Stimulated activated CD4-positive, alpha-beta T cell treated with anti-CD3 and anti-CD28 coated beads, Interleukin-2, amount 100 ng/mL, for 24 hours (primary cell): ENCODE data around the gene SCFD1.
"Not testable (repeated sequence)": the region's sequence is repeated elsewhere in the genome, so short reads cannot be mapped to it uniquely, and the experiment has no call there.

Source experiments
- DNase-seq, 2 donors: peaks; one replicate each; pipeline ENCODE4 v3.0.0-alpha.2; 2020

Gene SCFD1

DNA sequence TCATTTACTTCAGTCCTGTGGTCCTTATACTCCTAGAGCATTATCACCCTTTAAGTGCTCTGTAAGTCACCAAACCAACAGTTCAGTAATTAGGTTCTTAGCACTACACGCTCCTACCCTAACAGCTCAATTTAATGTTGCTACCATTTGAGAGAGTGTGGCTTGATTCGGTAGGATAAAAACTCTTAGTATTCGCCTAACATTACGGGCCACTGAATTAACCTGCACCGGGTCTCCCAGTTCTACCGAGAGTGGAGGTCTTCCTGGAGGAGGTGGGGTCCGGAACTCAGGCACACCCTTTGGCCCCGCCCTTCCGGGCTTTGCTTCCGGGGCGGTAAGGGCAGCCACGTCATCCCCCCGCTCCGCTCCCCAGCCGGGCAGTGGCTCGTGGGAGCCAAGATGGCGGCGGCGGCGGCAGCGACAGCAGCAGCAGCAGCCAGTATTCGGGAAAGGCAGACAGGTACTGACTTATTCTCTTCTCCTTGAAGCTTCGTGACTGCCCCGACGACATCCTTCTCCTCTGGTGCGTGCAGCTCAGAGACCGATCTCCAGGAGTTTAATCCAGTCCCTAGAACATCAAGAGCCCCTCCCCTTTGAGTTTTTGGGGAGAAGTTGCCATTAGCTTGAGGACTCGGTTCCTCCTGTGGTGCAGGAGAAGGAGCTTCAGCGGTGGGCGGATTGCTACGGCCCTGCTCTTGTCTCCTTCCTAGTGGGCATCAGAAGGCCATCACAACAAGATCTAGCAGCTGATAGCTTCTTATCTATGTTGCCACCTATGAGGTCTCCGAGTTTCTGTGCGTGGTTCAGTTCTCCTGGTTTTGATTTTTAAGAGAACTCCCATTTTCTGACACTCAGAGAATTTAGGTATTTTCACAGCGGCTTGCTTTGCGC, at the start of gene SCFD1:
Gene SCFD1, plus strand, starts transcription at position 380 of the 891 bp plus-strand sequence. Its CDS starts 20 bp downstream, at position 400.
- peak; percentile 94 for DNase-seq

GRCh38 chr14:30572771-30573170, 49.3 kb upstream of the SCFD1 start:
- no peak for DNase-seq

GRCh38 chr14:30573226-30573814, 48.8 kb upstream of the SCFD1 start:
- no peak for DNase-seq

- DNase-seq: no peak
Observed at GRCh38 chr14:30573966-30574365, 48.2 kb upstream of the SCFD1 start.

- DNase-seq: not testable (repeated sequence)
Observed at GRCh38 chr14:30574777-30575176, 47.3 kb upstream of the SCFD1 start.

- DNase-seq: not testable (repeated sequence)
Observed at GRCh38 chr14:30576333-30576732, 45.8 kb upstream of the SCFD1 start.

GRCh38 chr14:30580616-30581282, 41.4 kb upstream of the SCFD1 start:
- no peak for DNase-seq

DNA sequence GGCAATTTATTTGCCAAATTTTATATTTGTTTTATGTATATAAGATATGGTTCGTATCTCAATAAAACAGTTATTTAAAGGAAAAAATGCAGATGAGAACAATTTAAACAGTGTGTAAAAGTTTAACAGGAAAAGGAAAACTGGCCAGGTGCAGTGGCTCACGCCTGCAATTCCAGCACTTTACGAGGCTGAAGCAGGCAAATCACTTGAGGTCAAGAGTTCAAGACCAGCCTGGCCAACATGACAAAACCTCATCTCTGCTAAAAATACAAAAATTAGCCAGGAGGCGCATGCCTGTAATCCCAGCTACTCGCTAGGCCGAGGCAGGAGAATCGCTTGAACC, 40.9 kb upstream of the SCFD1 start:
- DNase-seq: no peak

DNA sequence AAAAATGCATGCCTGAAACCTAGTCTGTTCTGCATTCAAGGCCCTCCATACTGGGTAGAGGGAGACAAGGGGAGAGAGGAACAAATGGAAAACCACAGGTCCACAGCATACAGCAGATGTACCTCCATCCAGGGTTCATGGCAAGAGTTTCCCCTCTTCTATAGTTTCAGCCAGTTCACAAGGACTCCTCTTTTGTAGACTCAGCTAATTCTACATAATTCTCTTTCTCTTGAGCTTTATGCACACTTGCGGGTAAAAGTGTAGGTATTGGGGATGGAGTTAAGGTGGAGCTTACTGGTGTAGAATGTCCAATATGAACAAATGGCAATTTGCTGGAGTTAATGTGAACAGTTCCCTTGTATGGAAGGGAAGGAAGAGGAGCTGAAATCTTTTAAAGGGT, 39.7 kb upstream of the SCFD1 start:
- no peak for DNase-seq

GRCh38 chr14:30584058-30584630, 38.0 kb upstream of the SCFD1 start:
- no peak for DNase-seq

DNA sequence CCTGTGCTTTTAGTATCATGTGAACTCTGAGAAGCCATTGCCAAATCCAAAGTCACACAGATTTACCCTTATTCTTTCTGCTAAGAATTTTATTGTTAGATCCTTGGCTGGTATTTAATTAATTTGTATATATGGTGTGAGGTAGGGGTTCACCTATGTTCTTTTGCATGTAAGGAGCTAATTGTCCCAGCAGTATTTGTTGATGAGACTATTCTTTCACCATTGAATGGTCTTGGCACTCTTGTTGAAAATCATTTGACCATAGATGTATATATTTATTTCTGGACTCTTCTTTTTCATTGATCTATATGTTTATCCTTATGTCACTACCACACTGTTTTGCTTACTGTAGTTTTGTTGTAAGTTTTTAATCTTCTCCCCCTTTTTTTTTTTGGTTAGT, 36.9 kb upstream of the SCFD1 start:
- no peak for DNase-seq

GRCh38 chr14:30587141-30587540, 35.0 kb upstream of the SCFD1 start:
- DNase-seq: no peak

- DNase-seq: no peak
Observed at GRCh38 chr14:30588873-30589272, 33.2 kb upstream of the SCFD1 start.

DNA sequence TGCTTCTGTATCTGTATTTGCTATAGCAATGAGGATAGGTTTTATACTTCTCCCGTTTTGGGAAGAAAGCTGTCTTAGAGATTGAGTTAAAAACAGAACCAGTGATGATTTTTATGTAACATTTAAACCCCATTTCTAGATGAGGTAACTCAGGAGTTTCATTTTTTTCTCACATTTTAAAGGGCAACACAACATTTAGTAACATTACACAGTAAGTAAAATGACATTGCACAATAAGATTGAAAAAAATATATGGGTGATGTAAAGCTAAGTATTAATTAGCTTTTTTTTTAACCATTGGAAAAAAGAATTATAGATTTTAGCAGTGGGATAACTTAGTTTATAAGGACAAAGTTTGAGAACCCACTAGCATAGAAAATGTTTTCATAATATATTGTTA, 25.2 kb upstream of the SCFD1 start:
- DNase-seq: no peak

DNA sequence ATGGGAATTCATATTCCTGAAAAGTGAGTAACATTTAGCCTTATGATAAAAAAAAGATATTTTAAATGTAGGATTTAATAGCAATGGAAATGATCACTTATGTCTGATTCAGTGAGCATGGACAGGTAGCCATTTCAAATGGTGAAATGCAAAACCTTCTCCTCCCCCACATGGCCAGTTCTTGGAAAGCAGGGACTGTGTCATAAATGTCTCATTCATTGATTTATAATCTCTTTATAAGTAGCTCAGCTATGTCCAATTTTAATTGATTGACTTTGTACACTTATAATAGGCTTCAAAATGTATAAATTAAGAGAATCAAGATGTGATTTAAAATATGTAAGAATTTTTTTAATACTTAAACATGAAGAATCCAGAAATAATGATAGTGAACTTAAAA, 24.6 kb upstream of the SCFD1 start:
- no peak for DNase-seq

GRCh38 chr14:30600922-30601918, 20.9 kb upstream of the SCFD1 start:
- no peak for DNase-seq

GRCh38 chr14:30603402-30603801, 18.7 kb upstream of the SCFD1 start:
- no peak for DNase-seq

DNA sequence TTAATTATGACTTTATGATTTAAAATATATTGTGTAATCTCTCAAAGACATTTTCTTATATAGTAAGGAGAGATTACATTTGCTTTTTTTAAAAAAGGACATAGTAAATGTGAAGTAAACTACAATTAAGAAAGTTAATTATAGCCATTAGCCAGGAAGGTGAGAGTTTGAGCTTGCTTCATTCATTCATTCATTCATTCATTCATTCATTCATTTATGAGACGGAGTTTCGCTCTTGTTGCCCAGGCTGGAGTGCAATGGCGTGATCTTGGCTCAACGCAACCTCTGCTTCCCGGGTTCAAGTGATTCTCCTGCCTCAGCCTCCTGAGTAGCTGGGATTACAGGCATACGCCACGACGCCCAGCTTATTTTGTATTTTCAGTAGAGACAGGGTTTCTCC, 17.4 kb upstream of the SCFD1 start:
- DNase-seq: not testable (repeated sequence)

GRCh38 chr14:30607156-30607780, 14.9 kb upstream of the SCFD1 start:
- DNase-seq: no peak

GRCh38 chr14:30608533-30609006, 13.5 kb upstream of the SCFD1 start:
- DNase-seq: no peak

DNA sequence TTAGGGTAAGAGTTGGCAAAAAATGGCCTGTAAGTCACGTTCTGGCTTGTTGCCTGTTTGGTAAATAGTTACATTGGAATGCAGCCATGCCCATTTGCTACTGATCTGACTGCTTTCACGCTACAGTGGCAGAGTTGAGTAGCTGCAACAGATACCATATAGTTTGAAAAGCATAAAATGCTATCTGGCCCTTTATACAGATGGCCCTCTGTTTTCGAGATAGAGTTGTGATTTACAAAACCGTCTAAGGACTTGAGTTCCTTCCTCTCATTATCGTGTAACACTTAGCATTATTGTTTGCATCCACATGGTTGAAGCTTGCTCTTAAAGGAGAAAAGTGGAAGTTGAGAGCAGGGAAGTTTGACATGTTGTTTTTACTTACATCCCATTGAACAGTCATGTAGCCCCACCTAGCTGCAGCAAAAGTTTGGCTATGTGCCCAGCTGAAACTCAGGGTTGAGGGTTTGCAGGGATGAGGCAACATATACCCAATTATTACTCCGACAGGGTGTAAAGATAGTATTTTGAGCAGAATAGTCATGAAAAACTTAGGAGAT, 11.3 kb upstream of the SCFD1 start:
- no peak for DNase-seq
